ENCODE measurements around the gene CD6. TPM values are rescaled to one million over a fixed set of nuclear protein-coding genes. Genes with fewer than 3 reads are reported as not detected.

The CD6 gene
- total RNA-seq, 1 experiment from 2014 or later: not detected

DNA sequence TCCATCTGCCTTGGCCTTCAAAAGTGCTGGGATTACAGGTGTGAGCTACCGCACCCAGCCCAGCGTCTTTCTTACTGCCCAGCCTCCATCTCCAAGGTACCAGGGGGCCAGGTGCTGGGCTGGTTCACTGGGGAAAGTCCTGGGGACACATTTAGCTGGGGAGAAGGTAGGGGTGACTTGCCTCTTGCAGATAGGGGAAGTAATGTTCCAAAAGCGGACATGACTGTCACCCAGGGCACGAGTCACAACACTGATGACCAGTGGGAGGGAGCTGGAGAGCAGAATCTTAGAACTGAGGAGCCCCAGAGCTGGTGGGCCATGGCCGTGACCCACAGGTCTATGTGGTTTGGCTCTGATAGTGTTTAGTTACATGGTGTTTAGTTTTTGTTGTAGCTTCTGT, 17.1 kb upstream of the CD6 start:
- Histone ChIP-seq H3K56ac (ENCODE audit: insufficient read length, low read depth, low read length) (no peak overlapping the region), H4K91ac (ENCODE audit: insufficient read length, low read depth, low read length) (no peak overlapping the region), H3T11ph (ENCODE audit: low read length) (no peak overlapping the region), H2BK20ac (ENCODE audit: low read depth, low read length, poor library complexity, severe bottlenecking) (no peak overlapping the region), H3K4ac (ENCODE audit: low read depth, low read length) (no peak overlapping the region), H3K79me2 (ENCODE audit: insufficient read depth, low read length) (no peaks in the 10 kb centered on the region), H3K14ac (ENCODE audit: insufficient read depth, low read length) (no peak overlapping the region), H3K23me2 (ENCODE audit: insufficient read length, low read depth, low read length, poor library complexity, severe bottlenecking) (peaks cover 15% of the 10 kb centered on the region), H3K4me2 (ENCODE audit: insufficient read depth, insufficient read length, low read length) (no peak overlapping the region), H4K5ac (ENCODE audit: insufficient read length, low read depth, low read length) (no peak overlapping the region), H3K27ac (ENCODE audit: insufficient read length, low read depth, low read length) (no peak overlapping the region), H3K9ac (ENCODE audit: extremely low read depth, insufficient read length, low read length) (no peak overlapping the region), H3K18ac (ENCODE audit: insufficient read length, low read depth, low read length) (no peak overlapping the region), H3K23ac (ENCODE audit: insufficient read length, low read depth, low read length) (no peak overlapping the region), H2AFZ (ENCODE audit: low read length) (no peak overlapping the region), H2BK120ac (ENCODE audit: low read depth, low read length, poor library complexity, severe bottlenecking) (no peak overlapping the region), H2BK15ac (ENCODE audit: low read depth, low read length) (no peak overlapping the region), H3K79me1 (ENCODE audit: insufficient read depth, low read depth, low read length, poor library complexity, severe bottlenecking) (no peaks in the 10 kb centered on the region), H3K9me3 (ENCODE audit: control insufficient read depth, low read depth, low read length) (no peaks in the 10 kb centered on the region), H3K4me1 (ENCODE audit: insufficient read depth, low read length) (no peaks in the 10 kb centered on the region), H4K20me1 (ENCODE audit: control insufficient read depth, insufficient read depth, insufficient read length) (no peaks in the 10 kb centered on the region), H3K27me3 (ENCODE audit: insufficient read depth, low read length) (no peaks in the 10 kb centered on the region; the same call in 1 of the 2 replicates), H4K8ac (replicated peaks; ENCODE audit: insufficient read length, low read depth, low read length) (no peak overlapping the region), H2BK12ac (ENCODE audit: insufficient read length, low read depth, low read length) (no peak overlapping the region), H2BK5ac (ENCODE audit: insufficient read length, low read length) (no peak overlapping the region), H2AK5ac (ENCODE audit: insufficient read length, low read length) (no peak overlapping the region)
- H3K27me3 Mint-ChIP-seq (ENCODE audit: low read depth): peaks cover 48% of the 10 kb centered on the region
- DNase-seq: no peak
- no peak overlapping the region for H3K4me3 Mint-ChIP-seq
- no peak overlapping the region for H3K27ac Mint-ChIP-seq
- no peaks in the 10 kb centered on the region for H3K9me3 Mint-ChIP-seq
- TF ChIP-seq, protein P1, sequence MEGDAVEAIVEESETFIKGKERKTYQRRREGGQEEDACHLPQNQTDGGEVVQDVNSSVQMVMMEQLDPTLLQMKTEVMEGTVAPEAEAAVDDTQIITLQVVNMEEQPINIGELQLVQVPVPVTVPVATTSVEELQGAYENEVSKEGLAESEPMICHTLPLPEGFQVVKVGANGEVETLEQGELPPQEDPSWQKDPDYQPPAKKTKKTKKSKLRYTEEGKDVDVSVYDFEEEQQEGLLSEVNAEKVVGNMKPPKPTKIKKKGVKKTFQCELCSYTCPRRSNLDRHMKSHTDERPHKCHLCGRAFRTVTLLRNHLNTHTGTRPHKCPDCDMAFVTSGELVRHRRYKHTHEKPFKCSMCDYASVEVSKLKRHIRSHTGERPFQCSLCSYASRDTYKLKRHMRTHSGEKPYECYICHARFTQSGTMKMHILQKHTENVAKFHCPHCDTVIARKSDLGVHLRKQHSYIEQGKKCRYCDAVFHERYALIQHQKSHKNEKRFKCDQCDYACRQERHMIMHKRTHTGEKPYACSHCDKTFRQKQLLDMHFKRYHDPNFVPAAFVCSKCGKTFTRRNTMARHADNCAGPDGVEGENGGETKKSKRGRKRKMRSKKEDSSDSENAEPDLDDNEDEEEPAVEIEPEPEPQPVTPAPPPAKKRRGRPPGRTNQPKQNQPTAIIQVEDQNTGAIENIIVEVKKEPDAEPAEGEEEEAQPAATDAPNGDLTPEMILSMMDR (conservative IDR thresholded peaks at IDR 0.05): no peak
- WGBS (ENCODE audit: extremely low coverage, insufficient read length, low lambda C conversion rate): no CpG with 5 or more reads among the region's 5 CpGs
- peaks cover 14 to 15% of the 10 kb centered on the region in 2 experiments for H3K4me1 Mint-ChIP-seq
- H3K36me3 Mint-ChIP-seq (ENCODE audit: insufficient read depth in 1 of 3, low read depth in 3 of 3): no peaks in the 10 kb centered on the region; a peak in 1 of 7 replicates

Data from H9 (cell line).